Measurements from ENCODE around the gene SYNDIG1.

DNA sequence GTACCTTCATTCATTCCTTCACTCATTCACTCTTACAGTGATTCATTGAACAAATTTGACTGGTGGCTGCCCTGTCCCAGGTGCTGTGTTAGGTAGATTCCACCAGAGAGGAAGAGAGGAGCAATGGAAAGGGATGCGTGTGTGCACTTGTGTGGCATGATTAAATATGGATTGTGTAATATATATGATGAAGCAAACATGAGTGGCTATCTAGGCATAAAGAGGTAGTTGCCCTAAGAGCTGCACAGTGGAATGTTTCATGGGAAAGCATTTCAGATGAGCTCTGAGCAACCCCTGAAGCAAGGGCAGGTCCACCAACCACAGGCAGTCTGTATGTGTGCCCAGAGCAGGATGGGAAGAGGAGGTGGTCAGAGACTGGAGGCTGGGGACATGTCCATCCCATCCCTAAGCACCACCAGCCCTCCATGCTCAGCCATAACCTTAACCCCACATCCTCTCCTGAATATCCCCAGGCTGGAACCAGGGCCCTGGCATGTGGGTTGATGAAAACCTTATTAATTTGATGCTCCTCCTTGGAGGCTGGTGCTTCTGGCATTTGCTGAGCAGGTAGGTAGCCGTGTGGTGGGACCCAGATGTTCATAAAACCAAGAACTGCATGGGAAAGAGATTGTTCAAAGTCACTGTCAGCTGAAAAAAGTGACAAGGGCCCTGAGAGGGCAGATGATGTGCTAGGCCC, 226.2 kb downstream of the SYNDIG1 start:
- no peak for TF ChIP-seq TAF1 (IDR thresholded peaks at IDR 0.05; ENCODE audit: low read depth)
- TF ChIP-seq, protein P1, sequence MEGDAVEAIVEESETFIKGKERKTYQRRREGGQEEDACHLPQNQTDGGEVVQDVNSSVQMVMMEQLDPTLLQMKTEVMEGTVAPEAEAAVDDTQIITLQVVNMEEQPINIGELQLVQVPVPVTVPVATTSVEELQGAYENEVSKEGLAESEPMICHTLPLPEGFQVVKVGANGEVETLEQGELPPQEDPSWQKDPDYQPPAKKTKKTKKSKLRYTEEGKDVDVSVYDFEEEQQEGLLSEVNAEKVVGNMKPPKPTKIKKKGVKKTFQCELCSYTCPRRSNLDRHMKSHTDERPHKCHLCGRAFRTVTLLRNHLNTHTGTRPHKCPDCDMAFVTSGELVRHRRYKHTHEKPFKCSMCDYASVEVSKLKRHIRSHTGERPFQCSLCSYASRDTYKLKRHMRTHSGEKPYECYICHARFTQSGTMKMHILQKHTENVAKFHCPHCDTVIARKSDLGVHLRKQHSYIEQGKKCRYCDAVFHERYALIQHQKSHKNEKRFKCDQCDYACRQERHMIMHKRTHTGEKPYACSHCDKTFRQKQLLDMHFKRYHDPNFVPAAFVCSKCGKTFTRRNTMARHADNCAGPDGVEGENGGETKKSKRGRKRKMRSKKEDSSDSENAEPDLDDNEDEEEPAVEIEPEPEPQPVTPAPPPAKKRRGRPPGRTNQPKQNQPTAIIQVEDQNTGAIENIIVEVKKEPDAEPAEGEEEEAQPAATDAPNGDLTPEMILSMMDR (IDR thresholded peaks at IDR 0.05; ENCODE audit: poor library complexity, severe bottlenecking), result no peak
- TF ChIP-seq, protein P2, sequence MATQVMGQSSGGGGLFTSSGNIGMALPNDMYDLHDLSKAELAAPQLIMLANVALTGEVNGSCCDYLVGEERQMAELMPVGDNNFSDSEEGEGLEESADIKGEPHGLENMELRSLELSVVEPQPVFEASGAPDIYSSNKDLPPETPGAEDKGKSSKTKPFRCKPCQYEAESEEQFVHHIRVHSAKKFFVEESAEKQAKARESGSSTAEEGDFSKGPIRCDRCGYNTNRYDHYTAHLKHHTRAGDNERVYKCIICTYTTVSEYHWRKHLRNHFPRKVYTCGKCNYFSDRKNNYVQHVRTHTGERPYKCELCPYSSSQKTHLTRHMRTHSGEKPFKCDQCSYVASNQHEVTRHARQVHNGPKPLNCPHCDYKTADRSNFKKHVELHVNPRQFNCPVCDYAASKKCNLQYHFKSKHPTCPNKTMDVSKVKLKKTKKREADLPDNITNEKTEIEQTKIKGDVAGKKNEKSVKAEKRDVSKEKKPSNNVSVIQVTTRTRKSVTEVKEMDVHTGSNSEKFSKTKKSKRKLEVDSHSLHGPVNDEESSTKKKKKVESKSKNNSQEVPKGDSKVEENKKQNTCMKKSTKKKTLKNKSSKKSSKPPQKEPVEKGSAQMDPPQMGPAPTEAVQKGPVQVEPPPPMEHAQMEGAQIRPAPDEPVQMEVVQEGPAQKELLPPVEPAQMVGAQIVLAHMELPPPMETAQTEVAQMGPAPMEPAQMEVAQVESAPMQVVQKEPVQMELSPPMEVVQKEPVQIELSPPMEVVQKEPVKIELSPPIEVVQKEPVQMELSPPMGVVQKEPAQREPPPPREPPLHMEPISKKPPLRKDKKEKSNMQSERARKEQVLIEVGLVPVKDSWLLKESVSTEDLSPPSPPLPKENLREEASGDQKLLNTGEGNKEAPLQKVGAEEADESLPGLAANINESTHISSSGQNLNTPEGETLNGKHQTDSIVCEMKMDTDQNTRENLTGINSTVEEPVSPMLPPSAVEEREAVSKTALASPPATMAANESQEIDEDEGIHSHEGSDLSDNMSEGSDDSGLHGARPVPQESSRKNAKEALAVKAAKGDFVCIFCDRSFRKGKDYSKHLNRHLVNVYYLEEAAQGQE (IDR thresholded peaks at IDR 0.05; ENCODE audit: borderline replicate concordance), result no peak
- TF ChIP-seq POLR2AphosphoS5 (IDR thresholded peaks at IDR 0.05), result no peak
